IPS DF 19.7 (cell line): Measurements from ENCODE around the gene FNTB.
A peak's percentile ranks its signal among the peaks of the same experiment; 100 is the strongest.

Experiments
- DNase-seq: peaks from one replicate; pipeline ENCODE4 v3.0.0-alpha.2; 2013; ENCODE audit warnings: low read depth, low spot score

FNTB gene, protein sequence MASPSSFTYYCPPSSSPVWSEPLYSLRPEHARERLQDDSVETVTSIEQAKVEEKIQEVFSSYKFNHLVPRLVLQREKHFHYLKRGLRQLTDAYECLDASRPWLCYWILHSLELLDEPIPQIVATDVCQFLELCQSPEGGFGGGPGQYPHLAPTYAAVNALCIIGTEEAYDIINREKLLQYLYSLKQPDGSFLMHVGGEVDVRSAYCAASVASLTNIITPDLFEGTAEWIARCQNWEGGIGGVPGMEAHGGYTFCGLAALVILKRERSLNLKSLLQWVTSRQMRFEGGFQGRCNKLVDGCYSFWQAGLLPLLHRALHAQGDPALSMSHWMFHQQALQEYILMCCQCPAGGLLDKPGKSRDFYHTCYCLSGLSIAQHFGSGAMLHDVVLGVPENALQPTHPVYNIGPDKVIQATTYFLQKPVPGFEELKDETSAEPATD

DNA sequence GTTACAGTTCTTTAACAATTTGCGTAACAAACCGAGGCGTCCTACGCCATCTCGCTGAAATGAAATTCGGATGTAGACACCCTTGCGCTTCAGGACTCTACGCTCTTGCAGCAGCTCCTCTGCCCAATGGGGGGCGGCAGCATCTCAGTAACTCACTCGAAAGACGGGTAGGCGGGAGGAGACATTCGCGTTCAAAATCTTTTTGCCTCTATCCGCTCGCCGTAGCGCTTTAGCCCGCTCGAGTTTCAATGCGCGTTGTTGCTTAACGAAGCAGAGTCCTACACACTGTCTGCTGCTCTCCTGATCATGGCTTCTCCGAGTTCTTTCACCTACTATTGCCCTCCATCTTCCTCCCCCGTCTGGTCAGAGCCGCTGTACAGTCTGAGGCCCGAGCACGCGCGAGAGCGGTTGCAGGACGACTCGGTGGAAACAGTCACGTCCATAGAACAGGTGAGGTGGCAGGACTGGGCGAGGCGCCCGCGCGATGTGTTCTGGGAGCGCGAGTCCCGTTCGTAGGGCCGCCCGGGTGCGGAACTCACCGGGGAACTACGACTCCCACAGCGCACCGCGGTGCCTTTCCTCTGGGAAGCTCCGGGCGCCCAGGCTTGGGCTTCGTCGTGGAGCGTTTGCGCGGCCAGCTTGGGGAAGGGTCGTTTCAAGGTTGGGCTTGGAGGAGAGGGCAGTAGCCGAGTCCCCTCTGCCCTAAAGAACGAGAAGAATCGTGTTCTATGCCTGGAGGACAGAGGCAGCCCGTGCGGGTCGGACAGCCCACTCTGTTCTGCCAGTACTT, at the start of gene FNTB:
Gene FNTB (plus strand): TSS at position 248 of the 790 bp plus-strand sequence. CDS start 59 bp downstream, at position 307.
- peak; percentile 94 for DNase-seq

DNA sequence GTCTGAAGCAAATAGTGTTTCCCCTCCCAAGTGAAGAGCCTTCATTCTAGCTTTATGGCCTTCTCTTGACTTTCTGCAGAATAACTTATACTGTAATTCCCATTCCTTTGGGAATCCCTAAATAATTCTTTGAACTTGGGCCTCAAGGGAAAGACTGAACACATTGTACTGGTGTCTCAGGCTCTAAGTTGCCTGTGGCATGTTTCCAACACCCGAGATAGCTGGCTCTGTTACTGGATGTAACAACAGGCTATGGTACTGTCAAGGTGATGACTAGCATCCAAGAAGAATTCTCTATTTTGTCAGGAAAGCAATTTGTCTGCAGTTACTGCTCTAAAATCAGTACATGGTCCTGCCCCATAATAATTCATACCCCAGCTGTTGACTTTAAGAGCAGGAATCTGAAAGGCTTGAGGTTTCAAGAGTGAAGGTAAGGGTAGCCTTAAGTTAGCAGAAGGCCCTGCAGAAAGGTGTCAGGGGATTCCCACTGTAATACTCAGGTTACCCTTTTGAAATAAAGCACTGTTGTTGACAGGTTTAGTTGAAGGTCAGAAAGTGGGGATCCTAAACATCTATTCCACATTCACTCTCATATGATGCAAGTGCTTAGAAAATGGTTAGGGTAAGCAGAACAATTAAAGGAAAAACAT, 49.4 kb upstream of the FNTB start:
- no peak for DNase-seq

DNA sequence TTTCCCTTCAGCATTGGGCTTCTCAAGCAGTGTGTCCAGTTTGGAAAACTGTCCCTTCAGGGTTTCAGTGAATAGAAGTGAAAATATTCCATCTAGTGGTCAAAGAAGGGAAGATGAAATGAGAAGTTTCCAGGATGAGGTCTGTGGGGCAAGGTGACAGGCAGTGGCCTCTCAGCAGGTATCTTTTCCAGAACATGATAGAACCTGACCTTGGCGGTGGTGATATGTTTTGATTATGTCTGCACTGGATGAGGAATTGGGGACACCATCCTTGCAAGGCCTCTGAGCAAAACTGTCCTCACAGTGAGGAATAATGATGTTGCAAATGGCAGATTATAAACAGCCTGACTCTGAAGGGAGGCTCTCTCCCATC, 48.9 kb upstream of the FNTB start:
- no peak for DNase-seq

DNA sequence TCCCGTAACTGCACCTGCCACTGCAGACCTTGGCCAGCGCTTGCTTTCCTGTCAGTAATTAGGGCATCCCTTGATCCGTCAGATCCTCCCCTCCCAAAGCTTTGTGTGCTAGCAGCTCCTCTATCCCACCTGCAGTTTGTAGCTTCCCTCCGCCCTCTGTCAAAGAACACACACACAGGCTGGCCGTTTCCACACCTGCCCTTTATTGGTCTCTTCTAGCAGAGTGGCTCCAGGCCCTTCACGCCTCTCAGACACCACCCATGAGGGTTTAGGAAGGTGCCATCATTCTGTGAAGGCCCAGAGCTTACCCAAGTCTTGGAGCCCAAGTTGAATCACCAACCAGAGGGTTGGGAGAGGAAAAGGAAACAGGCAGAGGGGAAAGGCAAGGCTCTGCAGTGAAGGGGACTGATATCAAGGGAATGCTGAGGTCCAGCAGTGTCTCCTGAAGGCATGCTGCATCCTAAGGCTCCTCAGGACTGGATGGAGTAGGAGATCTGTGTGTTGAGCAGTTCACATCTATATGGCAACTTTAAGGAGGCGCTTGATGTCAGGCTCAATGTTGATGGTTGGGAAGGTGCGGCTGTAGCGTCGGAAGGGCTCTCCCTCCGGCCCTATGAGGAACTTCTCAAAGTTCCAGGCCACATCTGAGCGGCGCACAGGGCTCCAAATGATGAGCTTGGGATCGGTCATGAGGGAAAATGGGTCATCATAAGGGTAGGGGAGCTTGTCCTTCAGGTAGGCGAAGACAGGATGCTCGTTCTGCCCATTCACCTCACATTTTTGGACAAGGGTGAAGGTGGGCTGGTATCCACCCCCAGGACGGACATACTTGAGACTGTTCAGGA, 47.5 kb upstream of the FNTB start:
- DNase-seq: no peak

DNA sequence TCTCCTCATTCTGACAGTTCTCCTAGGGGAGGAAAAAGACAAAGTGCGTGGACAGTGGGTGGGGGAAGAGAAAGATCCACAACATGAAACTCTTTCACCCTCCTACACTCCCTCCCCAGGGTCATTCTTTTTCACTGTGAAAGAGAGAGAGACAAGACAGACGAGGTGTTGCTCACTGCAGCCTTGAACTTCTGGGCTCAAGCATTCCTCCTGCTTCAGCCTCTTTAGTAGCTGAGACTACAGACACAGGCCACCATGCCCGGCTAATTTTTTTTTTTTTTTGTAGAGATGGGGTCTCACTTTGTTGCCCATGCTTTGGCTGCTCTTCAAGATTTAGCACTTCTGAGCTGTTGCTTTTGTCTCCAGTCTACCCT, 46.9 kb upstream of the FNTB start:
- no peak for DNase-seq

DNA sequence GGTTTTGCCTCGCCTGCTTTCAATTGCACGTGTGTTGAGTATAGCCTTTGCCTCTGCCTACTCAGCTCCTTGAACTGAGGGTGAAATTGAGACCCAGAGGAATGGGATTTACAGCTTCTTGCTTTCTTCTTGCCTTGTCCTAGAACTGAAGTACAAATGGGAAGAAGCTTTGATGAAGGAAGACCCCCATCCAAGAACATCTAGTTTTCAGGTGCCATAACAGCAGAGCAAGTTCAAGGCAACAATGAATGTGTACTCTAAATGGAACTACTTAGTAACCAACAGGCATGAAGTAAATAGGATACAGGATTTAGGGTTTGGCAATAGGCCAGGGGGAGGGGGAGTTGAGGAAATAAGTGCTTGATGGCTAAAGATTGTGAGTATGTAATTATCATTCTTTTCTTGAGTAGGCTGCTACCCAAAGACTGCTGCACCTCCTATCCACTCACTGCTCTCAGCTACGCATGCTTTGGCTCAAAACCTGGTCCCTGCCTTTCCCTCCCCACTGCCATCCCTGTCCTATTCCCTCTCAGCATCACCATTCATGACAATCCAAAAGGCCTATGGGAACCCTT, 46.3 kb upstream of the FNTB start:
- DNase-seq: no peak

DNA sequence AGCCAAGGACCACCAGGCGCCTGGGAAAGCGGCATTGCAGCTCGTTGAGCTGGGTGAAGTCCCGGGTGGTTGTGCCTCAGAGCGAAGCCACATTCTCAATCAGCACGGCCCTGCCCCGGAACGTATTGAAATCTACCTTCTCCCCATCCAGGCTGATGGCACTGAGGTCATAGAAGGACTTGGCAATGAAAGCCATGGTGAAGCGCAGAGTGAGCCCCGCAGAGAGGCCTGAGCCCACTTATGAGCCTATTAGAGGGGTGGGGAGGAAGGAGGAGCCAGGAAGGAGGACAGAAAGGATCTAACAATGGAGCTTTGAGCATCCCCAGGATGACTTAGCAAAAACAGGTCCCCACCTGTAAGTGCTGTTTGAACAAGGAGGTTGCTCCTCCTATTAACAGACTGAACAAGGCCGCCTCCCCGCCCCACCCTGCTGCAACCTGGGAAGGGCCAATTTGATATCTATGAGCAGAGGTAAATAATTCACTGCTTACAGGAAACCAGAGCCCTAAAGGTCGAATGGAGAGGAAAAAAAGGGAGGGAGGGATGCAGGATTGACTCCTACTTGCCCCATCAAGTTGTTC, 44.1 kb upstream of the FNTB start, which contains the start of gene GPX2:
Gene GPX2 (minus strand): TSS at position 215 of the 581 bp plus-strand sequence. CDS start 19 bp downstream, at position 196.
- DNase-seq: no peak

DNA sequence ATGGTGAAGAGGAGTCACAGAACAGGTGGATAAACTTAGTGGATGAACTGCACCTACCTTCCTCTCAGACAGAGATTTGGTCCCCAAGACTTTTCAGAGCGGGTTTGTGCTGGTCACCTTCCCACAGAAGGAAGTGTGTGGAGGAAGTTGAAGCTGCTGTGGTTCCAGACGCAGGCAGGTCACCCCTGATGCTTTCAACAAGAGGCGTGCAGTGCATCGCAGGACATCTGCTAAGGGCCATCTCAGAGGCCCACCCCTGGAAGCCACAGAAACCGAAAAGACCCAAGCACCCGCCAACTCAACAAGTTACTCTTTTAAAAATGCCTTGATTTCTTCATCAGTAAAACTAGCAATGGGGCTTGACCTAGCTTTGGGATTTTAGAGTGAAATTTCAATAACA, 43.1 kb upstream of the FNTB start:
- DNase-seq: no peak

DNA sequence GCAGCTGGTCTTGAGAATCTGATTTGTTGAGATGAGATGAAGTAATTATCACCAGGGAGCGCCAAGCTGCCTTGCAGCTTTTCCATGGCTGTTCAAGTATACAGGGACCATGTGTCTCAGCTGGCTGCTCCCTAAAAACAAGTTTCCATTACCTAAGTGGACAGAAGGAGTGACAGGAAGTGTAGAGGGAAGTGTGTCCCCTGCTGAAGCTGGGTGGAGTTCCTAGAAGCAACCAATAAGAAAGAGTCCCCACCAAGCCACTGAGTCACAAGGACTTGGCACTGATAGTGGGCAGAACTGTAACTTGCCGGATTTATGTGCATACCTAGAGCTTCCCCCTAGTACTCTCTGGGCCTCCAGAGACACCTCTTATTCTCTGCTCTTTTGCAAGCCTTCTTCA, 42.7 kb upstream of the FNTB start:
- no peak for DNase-seq

DNA sequence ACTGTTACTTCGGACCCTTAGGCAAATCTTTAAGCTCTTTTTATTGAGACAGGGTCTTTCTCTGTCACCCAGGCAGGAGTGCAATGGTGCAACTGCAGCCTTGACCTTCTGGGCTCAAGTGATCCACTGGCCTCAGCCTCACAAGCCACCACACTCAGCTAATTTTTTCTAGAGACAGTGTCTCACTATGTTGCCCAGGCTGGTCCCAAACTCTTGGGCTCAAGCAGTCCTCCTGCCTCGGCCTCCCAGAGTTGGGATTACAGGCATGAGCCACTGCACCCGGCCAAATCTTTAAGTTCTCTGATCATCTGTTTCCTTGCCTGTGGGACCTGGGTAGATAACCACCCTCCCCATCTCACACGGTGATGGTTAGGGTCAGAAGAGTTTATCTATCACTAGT, 41.8 kb upstream of the FNTB start:
- DNase-seq: no peak

DNA sequence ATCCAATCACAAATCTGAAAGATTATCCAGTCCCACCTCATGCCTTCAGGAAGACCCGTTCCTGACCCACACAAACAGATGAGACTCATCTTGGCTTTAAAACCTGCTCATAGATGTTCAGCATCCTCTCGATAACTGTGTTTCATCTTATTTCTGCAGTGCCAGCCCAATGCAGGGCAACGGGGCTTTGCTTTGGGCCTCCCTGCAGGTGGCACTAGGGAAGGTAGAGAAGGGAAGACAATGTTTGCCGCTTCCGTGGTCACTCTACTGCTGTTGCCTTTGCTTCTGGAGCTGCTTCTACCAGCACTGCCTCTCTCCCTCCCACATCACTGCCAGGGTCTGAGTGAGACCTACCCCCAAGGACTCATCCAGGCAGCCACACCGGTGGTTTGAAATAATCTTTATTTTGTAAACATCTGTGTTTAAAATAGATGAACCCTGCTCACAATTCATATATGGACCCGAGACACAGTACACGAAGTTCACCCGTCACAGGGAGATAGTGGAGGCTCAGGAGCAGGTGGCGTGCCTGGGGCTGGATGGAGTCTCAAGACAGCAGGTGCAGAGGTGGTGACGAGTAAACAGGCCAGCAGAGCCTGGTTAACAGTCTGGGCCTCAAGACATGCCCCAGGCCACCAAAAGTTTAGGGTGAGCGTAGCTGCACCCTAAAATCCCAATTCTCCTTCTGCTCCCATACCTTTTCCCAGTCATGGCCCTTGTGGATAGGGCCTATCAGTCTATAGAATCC, 41.1 kb upstream of the FNTB start:
- DNase-seq: no peak

DNA sequence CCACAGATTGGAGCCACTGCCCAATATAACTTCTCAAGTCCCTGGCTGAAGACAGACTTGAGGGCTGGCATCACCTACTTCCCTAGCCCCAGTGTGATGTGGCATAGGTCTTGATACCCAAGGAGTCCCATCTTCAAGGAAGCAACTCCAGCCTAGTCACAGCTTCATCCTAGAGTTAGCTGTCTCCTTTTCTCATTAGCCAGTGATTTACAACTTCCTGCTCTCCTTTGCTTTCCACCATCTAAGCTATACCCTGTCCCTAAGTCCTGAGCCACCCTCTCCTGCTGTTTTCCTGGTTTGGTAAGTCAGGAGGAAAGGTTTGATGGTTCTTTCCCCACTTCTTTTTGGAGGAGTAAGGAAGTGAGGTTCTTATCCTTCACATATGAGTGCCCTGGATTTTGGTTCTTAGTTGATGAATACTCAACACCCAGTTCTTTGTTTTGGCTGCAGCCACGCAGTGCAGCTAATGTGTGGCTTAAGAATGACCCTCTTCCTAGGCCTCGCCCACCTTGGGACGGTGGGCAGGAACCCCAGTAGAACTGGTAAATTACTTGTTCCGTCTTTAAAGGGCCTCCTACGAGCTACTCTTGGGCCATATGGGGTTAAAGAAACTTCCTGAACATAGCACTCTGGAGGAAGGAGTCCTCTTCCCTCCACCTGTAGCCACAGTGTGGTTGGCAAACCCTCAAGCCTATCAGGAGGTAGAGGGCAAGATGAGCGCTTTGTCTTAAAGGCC, 40.2 kb upstream of the FNTB start:
- DNase-seq: no peak

DNA sequence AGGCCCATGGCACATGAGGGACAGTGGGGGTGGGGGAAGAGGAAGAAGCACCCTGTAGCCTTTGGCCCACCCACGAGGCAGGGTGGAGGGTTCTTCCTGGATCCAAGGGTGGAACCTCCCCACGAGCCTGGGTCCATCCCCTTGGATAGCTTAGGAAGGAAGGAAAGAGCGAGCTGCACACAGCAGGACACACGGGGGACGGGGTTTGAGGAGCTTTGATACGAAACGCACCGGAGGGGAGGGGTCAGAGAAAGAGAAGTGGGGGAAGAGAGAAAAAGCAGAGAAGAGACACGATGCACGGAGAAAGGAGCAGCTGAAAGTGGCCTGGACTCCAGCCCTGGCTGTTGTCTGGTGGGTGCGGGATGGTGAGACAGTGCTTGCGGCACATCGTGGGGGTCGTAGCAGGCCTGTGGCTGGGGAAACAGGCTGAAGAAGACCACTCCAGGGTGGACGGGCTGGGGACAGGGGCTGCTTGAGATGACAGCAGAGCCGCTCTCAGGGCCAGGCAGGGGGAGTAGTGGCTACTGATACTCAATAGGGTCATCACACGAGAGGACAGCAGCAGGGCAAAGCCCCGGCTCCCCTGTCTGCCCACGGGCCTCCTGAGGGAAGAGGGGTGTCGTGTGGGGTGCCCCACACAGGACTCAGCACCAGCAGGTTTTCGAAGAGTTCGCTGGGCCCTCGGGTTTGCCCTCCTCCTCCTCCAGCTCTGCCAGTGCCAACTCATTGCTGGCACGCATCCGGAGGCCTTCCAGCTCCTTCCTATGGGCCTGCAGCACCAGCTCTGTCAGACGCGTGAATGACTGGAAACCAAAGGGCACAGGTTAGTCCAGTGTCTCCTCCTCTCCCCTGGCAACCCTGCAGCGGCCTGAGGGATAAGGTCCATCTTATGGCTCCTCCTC, 38.7 kb upstream of the FNTB start:
- DNase-seq: no peak

DNA sequence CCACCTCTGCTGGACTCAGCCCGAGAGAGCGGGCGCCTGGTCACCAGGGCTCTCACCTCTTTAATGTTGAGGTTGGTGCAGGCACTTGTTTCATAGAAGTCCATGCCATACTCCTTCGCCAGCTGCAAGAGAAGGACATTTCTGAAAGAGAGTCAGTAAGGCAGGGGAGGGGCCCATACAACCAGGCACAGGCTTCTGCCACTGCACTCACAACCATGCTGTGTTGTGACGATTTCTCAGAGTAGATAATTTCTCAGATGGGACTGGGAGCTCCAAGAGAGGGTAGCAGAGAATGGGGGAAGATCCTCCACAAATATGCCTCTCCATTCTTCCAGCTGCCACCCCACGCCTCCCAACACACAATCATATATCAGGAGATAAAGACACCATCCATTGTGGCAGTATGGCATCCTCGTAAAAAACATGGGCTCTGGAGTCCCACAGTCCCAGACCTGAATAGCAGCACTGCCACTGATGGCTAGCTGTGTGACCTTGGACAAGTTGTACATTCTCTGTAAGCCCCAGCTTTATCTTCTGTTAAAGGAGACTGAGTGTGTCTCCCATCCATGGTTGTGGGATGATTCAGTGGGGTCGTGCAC, 38.0 kb upstream of the FNTB start:
- DNase-seq: no peak

DNA sequence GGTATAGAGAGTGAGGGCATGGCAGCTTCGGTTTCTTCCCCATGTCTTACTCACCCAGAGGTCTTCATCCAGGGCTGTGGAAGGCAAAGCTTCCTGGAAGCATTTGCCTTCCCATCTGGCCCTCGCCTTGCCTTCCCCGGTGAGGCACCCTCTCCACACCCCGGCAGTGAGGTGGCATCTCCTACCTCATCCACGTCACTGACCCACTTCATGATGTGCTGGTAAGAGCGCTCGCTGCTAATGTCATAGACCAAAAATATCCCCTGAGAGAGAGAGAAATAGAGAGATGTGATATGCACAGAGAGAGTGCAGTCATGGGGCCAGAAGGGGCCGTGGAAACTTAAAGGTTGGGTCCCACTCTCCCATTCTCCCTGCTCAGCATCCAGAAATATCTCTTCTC, 35.8 kb upstream of the FNTB start:
- no peak for DNase-seq

DNA sequence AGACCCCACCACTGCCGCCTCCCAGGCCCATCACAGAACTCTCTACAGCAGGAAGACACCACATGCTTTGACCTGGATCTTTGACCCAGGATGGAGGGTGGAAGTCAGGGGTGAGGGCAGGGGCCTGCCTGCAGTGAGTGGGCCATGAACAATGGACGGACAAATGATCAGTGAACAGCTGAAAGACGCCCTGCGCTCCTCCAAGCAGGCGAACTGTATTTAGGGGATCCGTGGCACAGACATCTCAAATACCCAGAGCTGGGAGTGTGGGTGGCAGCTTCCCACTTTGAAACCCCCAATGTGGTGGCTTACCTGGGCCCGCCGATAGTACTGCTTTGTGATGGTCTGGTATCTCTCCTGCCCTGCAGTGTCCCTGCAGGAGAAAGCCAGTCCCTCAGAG, 35.4 kb upstream of the FNTB start:
- DNase-seq: no peak

DNA sequence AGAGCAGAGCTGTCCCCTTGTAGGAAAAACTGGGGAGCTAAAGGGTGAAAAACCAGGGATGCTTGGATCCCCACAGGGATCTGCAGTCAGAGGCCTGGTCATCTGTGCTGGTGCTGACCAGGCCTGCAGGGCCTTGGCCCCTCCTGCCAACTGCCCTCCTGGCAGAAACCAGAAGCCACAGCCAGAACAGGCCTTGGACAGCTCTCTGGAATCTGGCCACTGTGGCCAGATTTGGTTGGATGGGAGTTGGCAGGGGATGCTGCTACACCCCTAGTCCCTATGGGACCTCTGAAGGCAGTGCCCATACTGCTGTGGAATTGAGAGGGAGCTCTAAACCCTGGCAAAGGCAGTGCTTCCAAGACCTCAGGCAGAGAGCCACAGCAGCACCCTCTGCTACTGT, 35.0 kb upstream of the FNTB start:
- no peak for DNase-seq
